Measurements from ENCODE around the gene NPRL2. TPM values are rescaled to one million over a fixed set of nuclear protein-coding genes. Genes with fewer than 3 reads are reported as not detected.
A peak's percentile ranks its signal among the peaks of the same experiment; 100 is the strongest.

Gene NPRL2
- total and polyA plus RNA-seq, 9 of the 15 experiments (the other 6 are each of a cell fraction or from before 2014, with no cell fraction given) = 17.4 to 40.4 (median 24.4) TPM

DNA sequence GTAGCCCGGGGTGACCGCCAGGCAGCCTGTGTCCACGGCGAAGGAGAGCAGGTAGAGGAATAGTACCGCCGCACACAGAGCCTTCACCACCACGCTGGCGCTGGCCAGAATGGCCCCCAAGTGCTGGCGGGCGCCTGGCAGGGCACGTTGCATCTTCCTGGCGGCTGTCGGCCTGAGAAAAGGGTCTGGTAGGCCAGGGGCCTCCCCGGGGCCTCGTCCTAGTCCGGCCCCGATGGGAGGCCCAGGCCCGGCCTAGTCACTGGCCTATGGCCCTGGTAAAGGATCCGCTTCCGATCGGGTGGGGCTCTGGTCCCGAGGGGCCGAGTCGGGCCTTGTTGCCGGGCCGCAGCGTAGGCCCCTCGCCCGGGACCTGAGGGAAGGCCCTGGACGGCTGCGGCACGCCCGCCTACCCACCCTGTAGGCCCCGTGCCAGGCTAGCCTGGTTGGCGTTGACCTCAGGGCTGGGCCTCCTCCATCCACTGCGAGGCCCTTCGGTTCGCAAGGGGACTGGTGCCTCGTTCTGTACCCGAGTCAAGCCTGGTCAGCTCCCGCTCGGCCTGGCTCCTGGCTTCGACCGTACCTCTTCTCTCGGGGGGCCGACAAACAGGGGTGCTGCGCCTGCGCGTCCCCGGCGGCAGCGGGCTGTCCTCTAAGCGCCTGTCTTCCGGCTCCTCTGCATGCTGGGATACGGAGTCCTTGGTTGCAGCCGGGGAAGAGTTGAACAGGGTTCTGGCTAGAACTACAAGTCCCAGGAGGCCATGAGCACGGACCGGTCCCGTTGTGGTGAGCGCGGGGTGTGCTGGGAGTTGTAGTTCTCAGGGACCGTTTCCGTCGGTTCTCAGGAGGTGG, 8.6 kb upstream of the NPRL2 start, which contains the start of gene TMEM115 (continued):
- TF ChIP-seq POU5F1 (IDR thresholded peaks at IDR 0.05; ENCODE audit: borderline replicate concordance, low read depth, low read length, partially characterized antibody) = peak; percentile 72
- no peak for TF ChIP-seq NFRKB (IDR thresholded peaks at IDR 0.05; ENCODE audit: low read depth)
- TF ChIP-seq, protein P1, sequence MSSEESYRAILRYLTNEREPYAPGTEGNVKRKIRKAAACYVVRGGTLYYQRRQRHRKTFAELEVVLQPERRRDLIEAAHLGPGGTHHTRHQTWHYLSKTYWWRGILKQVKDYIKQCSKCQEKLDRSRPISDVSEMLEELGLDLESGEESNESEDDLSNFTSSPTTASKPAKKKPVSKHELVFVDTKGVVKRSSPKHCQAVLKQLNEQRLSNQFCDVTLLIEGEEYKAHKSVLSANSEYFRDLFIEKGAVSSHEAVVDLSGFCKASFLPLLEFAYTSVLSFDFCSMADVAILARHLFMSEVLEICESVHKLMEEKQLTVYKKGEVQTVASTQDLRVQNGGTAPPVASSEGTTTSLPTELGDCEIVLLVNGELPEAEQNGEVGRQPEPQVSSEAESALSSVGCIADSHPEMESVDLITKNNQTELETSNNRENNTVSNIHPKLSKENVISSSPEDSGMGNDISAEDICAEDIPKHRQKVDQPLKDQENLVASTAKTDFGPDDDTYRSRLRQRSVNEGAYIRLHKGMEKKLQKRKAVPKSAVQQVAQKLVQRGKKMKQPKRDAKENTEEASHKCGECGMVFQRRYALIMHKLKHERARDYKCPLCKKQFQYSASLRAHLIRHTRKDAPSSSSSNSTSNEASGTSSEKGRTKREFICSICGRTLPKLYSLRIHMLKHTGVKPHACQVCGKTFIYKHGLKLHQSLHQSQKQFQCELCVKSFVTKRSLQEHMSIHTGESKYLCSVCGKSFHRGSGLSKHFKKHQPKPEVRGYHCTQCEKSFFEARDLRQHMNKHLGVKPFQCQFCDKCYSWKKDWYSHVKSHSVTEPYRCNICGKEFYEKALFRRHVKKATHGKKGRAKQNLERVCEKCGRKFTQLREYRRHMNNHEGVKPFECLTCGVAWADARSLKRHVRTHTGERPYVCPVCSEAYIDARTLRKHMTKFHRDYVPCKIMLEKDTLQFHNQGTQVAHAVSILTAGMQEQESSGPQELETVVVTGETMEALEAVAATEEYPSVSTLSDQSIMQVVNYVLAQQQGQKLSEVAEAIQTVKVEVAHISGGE (CRISPR knock-in tag; IDR thresholded peaks at IDR 0.05) = peak in 1 of 3 experiments; percentile 89; a peak in 2 of 6 replicates
- TF ChIP-seq, protein P2, sequence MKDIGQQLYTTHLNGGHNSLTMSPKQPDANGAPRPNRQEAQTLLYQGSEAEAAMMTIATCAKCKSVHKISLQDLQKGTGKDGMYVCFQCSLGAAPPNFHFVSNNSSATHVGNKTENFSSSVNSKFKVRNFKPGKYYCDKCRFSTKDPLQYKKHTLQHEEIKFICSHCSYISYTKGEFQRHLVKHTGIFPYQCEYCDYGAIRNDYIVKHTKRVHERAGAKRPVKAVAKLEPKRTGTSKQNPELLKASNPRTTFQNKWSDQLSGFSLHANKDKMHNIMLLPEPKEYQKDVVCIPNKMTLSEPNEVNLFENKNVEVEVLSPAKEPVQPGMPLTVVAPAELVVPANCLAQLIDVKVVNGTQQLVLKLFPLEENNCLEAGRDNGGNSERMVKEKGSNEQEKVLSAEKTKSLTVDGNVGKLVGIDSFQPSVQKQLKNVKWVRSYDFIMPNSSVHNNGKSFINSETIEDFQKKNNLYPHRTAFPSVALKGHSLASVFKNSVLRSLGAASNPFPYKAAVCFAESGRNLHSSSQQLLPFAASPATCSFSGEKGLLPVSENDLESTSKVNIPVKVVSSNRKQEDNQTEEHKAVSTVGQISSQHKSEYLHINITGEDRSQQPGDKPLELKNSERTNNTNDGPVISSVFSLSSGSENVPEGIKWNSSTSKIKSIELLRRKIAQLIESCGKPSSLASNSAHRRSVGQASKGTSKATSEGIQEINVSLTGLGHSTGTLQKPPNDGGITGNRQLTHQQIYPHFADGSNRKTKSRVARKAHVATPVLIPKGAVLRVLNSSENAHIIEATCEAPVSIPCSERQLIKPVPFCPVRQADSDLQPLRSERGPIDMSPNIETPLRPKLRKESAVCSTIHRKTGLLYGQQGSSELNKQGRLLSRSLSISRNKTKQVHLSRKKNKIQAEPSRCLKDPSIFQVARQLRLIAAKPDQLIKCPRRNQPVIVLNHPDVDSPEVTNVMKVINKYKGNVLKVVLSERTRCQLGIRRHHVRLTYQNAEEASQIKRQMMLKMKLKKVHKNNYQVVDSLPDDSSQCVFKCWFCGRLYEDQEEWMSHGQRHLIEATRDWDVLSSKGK (CRISPR knock-in tag; IDR thresholded peaks at IDR 0.05) = no peak
- TF ChIP-seq IFI16 (CRISPR knock-in tag; IDR thresholded peaks at IDR 0.05) = no peak
- TF ChIP-seq CEBPG (CRISPR knock-in tag; IDR thresholded peaks at IDR 0.05) = no peak
- no peak for TF ChIP-seq CEBPG (tag; conservative IDR thresholded peaks at IDR 0.05 in 1 of 2, IDR thresholded peaks at IDR 0.05 in 1 of 2)
- no peak for TF ChIP-seq PML (IDR thresholded peaks at IDR 0.05; ENCODE audit: low read length)
- TF ChIP-seq ZNF785 (CRISPR knock-in tag; IDR thresholded peaks at IDR 0.05) = no peak
- TF ChIP-seq ZNF316 (IDR thresholded peaks at IDR 0.05) = no peak
- TF ChIP-seq, protein P3, sequence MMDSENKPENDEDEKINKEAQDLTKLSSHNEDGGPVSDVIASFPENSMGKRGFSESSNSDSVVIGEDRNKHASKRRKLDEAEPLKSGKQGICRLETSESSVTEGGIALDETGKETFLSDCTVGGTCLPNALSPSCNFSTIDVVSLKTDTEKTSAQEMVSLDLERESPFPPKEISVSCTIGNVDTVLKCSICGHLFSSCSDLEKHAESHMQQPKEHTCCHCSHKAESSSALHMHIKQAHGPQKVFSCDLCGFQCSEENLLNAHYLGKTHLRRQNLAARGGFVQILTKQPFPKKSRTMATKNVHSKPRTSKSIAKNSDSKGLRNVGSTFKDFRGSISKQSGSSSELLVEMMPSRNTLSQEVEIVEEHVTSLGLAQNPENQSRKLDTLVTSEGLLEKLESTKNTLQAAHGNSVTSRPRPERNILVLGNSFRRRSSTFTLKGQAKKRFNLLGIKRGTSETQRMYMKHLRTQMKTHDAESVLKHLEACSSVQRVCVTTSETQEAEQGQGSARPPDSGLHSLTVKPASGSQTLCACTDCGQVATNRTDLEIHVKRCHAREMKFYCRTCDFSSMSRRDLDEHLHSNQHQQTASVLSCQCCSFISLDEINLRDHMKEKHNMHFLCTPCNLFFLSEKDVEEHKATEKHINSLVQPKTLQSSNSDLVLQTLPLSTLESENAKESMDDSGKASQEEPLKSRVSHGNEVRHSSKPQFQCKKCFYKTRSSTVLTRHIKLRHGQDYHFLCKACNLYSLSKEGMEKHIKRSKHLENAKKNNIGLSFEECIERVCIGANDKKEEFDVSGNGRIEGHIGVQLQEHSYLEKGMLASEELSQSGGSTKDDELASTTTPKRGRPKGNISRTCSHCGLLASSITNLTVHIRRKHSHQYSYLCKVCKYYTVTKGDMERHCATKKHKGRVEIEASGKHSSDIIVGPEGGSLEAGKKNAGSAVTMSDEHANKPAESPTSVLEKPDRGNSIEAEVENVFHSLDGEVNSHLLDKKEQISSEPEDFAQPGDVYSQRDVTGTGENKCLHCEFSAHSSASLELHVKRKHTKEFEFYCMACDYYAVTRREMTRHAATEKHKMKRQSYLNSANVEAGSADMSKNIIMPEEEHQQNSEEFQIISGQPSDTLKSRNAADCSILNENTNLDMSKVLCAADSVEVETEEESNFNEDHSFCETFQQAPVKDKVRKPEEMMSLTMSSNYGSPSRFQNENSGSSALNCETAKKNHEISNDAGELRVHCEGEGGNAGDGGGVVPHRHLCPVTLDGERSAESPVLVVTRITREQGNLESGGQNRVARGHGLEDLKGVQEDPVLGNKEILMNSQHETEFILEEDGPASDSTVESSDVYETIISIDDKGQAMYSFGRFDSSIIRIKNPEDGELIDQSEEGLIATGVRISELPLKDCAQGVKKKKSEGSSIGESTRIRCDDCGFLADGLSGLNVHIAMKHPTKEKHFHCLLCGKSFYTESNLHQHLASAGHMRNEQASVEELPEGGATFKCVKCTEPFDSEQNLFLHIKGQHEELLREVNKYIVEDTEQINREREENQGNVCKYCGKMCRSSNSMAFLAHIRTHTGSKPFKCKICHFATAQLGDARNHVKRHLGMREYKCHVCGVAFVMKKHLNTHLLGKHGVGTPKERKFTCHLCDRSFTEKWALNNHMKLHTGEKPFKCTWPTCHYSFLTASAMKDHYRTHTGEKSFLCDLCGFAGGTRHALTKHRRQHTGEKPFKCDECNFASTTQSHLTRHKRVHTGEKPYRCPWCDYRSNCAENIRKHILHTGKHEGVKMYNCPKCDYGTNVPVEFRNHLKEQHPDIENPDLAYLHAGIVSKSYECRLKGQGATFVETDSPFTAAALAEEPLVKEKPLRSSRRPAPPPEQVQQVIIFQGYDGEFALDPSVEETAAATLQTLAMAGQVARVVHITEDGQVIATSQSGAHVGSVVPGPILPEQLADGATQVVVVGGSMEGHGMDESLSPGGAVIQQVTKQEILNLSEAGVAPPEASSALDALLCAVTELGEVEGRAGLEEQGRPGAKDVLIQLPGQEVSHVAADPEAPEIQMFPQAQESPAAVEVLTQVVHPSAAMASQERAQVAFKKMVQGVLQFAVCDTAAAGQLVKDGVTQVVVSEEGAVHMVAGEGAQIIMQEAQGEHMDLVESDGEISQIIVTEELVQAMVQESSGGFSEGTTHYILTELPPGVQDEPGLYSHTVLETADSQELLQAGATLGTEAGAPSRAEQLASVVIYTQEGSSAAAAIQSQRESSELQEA (IDR thresholded peaks at IDR 0.05; ENCODE audit: low read depth) = peak; percentile 46; the same call in 1 of the 2 replicates

All from K562 (cell line).